ENCODE results near the gene NDC80.
"Not testable (repeated sequence)": the region's sequence is repeated elsewhere in the genome, so short reads cannot be mapped to it uniquely, and the experiment has no call there.

The NDC80 gene

DNA sequence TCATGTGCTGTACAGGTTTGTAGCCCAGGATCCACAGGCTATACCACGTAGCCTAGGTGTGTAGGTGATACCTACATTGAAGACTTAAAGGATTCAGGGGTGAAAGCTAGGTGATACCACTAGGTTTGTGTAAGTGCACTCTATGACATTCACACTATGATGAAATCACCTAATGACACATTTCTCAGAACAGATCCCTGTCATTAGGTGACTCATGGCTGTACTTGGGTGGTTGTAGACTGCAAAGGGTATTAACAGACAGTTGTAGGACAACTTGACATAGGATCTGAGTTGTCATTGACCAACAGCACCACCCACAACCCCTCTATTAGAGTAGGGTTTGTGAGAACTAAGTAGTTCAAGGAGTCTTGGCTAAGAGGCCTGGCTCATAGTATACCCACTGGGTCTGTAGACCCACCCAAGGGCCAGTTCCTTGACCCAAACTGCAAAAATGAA, 56.5 kb downstream of the NDC80 start:
- DNase-seq (ENCODE audit: low spot score) = peak; percentile 80

DNA sequence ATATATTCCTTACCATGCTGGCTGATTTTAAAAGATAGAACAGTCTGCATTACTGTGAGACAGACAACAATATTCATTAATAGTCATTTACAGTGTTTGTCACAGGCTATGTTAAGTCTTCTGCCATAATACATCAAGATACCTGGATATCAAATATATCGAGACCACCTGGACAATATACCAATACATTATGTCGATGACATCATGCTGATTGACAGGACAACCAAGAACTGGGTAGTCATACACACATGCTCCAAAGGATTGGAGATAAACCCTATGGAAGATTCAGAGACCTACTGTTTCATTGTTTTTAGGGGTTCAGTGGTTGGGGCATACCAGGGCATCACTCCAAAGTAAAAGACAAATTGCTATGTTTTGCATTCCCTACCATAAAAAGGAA, 57.6 kb downstream of the NDC80 start:
- no peak for DNase-seq (ENCODE audit: low spot score)

GRCh38 chr18:2635586-2635985, 64.2 kb downstream of the NDC80 start:
- no peak for DNase-seq (ENCODE audit: low spot score)

GRCh38 chr18:2636126-2636631, 64.8 kb downstream of the NDC80 start:
- no peak for DNase-seq (ENCODE audit: low spot score)

DNA sequence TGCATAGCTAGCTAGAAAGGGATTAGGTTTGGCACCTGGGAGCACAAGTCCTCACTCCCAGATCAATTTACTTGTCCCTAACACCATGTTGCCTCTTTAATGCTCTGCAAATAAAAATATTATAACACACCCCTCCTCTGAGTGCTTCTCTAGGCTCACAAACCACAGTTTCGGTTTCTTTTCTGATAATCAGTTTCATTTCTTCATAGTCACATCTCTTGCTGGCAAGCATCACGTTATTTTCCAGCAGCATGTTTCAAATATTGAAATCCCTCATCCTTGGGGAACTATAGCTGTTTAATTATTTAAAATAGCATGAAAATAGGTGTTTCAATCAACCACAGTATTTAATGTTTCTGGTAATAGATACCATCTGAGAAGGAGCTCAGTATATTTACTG, 70.3 kb downstream of the NDC80 start:
- peak; percentile 80 for DNase-seq (ENCODE audit: low spot score)

GRCh38 chr18:2642771-2643170, 71.4 kb downstream of the NDC80 start:
- no peak for DNase-seq (ENCODE audit: low spot score)

GRCh38 chr18:2644535-2644934, 73.2 kb downstream of the NDC80 start:
- DNase-seq (ENCODE audit: low spot score) = peak; percentile 77

DNA sequence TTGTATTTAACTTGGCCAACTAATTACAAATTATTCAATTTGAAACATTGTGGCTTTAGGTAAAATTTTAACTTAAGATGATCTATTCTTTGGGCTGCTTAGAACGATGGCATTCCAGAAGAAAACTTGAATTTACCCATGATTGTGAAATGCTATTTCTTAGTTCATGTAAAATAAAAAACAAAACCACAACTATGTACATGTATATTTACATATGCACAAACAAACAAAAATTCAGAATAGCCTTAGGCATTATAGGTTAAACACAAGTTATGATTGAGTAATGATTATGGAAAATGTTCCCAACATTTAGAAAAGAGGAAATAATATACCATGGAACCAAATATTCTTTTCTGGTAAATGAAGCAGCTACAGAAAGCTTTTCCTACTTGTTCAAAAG, 80.6 kb downstream of the NDC80 start:
- no peak for DNase-seq (ENCODE audit: low spot score)

- no peak for DNase-seq (ENCODE audit: low spot score)
Measured at GRCh38 chr18:2653467-2653866, 82.1 kb downstream of the NDC80 start.

DNA sequence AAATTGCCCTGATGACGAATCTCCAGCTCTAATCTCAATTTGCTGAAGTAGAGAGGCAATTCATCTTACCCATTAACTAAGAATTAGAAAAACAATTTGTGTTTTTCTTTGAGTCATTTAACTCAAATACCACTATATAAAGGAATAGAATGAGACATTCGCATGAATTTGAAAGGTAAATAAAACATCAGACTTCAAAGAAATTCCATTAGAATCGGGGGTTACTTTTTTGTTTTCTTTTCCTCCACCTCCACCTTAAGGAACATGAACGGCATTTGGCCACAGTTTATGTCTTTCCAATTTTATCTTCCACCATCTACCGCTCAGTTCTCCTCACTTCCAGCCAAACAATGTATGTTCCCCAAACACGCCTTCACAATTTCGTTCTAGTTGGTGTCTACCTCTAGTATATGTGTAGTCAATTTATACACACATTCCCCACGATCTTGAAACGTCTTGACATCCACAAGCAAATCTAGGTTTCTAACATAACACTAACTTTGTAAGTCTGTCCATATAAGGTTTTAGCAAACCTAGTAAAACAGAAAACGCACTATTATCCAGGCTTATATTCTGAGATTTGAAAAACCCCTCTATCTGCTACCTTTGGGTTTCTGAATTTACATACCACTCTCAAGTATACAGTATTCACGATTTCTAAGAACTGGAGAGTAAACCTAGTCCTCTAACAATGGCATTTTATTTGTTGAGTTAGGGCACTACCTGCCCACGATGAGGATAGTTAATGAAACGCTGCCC, 83.0 kb downstream of the NDC80 start:
- DNase-seq (ENCODE audit: low spot score) = no peak

DNA sequence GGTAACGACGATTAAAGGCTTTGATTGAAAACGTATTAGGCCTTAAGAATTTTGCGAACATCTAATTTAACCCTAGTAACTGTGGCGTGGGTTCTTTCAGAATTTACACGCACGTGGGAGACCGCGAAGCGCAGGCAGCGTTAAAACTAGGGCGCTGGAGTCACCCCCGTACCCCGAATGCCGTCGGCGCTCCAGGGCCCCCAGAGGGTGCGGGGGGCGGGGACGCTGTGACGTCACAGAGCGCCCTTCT, 83.5 kb downstream of the NDC80 start:
- DNase-seq (ENCODE audit: low spot score) = peak; percentile 50

DNA sequence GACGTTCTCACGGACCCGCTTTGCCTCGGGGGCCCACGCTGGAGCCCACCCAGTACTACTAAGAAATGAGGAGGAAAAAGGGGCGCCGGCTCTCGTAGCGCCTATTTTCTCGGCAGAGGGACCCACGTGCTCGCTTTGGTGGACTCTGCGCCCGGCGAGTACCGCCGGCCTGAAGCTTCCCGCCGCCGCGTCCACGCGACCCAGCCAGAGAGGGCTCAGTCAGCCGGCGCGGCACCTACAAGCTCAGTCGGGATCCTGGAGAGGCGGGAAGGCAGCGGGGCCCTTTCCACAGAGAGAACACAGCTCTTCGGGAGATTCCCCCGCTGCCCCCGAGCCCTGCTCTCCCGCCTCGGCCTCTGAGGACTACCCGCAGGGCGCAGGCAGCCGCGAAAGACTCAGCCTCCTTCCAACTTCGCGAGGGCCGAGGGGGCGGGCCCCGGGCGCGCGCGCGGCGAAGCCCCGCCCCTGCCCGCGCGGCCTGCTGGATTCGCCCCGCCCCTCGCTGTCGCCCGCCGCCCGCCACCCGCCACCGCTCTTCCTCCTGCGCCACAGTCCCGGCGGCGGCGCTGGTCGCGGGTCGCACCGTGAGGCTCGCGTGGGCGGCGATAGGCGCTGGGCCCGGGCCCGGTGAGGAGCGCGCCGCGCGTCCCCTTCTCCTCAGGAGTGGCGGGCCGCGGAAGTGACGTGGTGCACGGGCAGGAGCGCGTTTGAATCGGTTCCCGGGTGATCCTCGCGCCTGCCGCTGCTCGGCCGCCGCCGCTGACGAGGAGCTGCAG, 84.0 kb downstream of the NDC80 start, which contains the start of gene SMCHD1:
SMCHD1 (plus strand) TSS at position 549 of the 776 bp plus-strand sequence. CDS start 350 bp downstream, outside the sequence.
- peak; percentile 90 for DNase-seq (ENCODE audit: low spot score)

- no peak for DNase-seq (ENCODE audit: low spot score)
Measured at GRCh38 chr18:2655954-2656236, 84.5 kb downstream of the NDC80 start.

- peak; percentile 45 for DNase-seq (ENCODE audit: low spot score)
Measured at GRCh38 chr18:2656237-2656980, 85.1 kb downstream of the NDC80 start.

DNA sequence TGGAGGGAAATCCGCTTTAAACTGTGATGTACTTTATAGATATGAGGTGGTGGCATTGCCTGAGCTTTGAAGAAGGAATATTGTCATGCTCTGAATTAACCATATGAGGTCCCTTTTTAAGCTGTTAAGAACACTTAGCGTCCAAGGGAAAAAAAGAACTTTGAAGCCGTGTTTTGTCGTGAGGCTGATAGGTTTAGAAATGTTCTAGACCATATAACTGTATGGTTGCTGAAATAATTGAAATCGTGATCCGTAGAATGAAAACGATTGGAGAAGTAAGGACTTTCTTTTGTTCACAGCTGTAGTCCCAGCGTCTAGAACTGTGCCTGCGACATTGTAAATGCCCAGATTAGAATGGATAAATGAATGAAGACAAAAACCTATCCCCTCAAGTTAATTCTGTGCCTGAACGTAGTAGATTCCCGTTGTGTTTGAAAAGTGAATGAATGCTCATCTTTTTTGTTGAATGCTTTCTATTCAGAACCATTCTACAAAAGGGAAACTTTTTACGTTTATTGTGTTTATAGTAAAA, 85.7 kb downstream of the NDC80 start:
- DNase-seq (ENCODE audit: low spot score) = no peak

GRCh38 chr18:2657788-2658458, 86.6 kb downstream of the NDC80 start:
- DNase-seq (ENCODE audit: low spot score) = peak; percentile 58

DNA sequence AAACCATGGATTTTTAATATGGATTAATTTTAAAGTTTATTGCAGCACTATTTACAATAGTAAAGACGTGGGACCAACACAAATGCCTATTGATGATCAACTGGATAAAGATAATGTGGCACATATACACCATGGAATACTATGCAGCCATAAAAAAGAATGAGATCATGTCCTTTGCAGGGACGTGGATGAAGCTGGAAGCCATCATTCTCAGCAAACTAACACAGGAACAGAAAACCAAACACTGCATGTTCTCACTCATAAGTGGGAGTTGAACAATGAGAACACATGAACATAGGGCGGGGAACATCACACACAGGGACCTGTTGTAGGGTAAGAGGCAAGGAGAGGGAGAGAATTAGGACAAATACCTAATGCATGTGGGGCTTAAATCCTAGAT, 89.5 kb downstream of the NDC80 start:
- not testable (repeated sequence) for DNase-seq (ENCODE audit: low spot score)

DNA sequence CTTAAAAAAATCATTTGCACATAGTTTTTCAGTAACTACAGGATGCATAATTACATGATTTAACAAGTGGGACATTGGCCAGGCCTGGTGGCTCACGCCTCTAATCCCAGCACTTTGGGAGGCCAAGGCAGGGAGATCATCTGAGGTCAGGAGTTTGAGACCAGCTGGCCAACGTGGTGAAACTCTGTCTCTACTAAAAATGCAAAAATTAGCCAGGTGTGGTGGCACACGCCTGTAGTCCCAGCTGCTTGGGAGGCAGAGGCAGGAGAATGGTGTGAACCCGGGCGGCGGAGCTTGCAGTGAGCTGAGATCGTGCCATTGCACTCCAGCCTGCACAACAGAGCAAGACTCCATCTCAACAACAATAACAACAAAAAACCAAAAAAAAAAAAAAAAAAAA, 90.9 kb downstream of the NDC80 start:
- DNase-seq (ENCODE audit: low spot score) = not testable (repeated sequence)

- no peak for DNase-seq (ENCODE audit: low spot score)
Measured at GRCh38 chr18:2662990-2663389, 91.6 kb downstream of the NDC80 start.
